Breast epithelium (tissue), 3 donors: ENCODE measurements around the gene MEF2B.
"Not testable (repeated sequence)": the region's sequence is repeated elsewhere in the genome, so short reads cannot be mapped to it uniquely, and the experiment has no call there.

Experiments used
- CTCF ChIP-seq, 3 donors: fragments of 450-650 bp; IDR thresholded peaks; one replicate each; pipeline ENCODE4 v1.5.1; 2016 to 2017; ENCODE audit warnings: antibody characterized with exemption in 3 of 3, mild to moderate bottlenecking in 3 of 3, moderate library complexity in 3 of 3
- POLR2A ChIP-seq: fragments of 450-650 bp; IDR thresholded peaks from one replicate; pipeline ENCODE4 v1.6.1; 2016; ENCODE audit warnings: antibody characterized with exemption, mild to moderate bottlenecking, moderate library complexity

GRCh38 chr19:19173243-19173642, 3.2 kb upstream of the MEF2B start:
- not testable (repeated sequence) for TF ChIP-seq CTCF (IDR thresholded peaks at IDR 0.05); POLR2A
